ENCODE data around the gene FANCB.

DNA sequence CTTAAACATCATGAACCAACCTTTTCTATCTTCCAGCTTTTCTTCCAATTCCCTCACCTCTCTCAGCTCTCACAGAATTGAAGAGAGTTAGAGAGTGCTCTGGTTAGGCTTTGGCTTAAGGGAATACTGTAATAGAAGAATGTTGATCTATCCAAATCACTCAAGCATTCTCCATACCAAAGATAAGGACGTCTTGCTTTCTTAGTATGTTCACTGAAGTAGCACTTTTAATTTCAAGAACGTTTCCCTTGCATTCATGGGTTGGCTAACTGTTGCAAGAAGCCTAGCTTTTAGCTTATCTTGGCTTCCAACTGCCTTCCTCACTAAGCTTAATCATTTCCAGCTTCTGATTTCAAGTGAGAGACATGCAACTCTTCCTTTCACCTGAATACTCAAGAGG, 43.2 kb downstream of the FANCB start:
- TF ChIP-seq EZH2 (IDR thresholded peaks at IDR 0.05; ENCODE audit: insufficient read depth, low read length): no peak
- TF ChIP-seq, protein P1, sequence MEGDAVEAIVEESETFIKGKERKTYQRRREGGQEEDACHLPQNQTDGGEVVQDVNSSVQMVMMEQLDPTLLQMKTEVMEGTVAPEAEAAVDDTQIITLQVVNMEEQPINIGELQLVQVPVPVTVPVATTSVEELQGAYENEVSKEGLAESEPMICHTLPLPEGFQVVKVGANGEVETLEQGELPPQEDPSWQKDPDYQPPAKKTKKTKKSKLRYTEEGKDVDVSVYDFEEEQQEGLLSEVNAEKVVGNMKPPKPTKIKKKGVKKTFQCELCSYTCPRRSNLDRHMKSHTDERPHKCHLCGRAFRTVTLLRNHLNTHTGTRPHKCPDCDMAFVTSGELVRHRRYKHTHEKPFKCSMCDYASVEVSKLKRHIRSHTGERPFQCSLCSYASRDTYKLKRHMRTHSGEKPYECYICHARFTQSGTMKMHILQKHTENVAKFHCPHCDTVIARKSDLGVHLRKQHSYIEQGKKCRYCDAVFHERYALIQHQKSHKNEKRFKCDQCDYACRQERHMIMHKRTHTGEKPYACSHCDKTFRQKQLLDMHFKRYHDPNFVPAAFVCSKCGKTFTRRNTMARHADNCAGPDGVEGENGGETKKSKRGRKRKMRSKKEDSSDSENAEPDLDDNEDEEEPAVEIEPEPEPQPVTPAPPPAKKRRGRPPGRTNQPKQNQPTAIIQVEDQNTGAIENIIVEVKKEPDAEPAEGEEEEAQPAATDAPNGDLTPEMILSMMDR (IDR thresholded peaks at IDR 0.05; ENCODE audit: insufficient read depth, low read depth, low read length): no peak
